HPDE6-E6E7 (cell line): ENCODE results near the gene AUP1.
"Not testable (repeated sequence)": the region's sequence is repeated elsewhere in the genome, so short reads cannot be mapped to it uniquely, and the experiment has no call there.

Experiments used
- DNase-seq: peaks from one replicate; pipeline ENCODE4 v3.0.0; 2011; ENCODE audit warnings: missing footprints; ENCODE audit errors: extremely low spot score

The AUP1 gene

GRCh38 chr2:74529357-74530238 lies at the start of gene AUP1, which contains the start of gene HTRA2:
Gene AUP1 (minus strand): TSS chr2:74529706. CDS start chr2:74529629, 77 bp downstream.
Gene HTRA2 (plus strand): TSS chr2:74529933. CDS start chr2:74530007, 74 bp downstream.
- DNase-seq: peak; percentile 99

GRCh38 chr2:74578408-74578807 lies 48.9 kb upstream of the AUP1 start:
- DNase-seq: no peak

- no peak for DNase-seq
Measured at GRCh38 chr2:74577448-74577847, 47.9 kb upstream of the AUP1 start.

GRCh38 chr2:74576863-74577229 lies 47.3 kb upstream of the AUP1 start:
- no peak for DNase-seq

- DNase-seq: no peak
Measured at GRCh38 chr2:74576211-74576862, 46.8 kb upstream of the AUP1 start.

GRCh38 chr2:74575320-74575719 lies 45.8 kb upstream of the AUP1 start:
- DNase-seq: no peak

GRCh38 chr2:74573747-74574562 lies 44.4 kb upstream of the AUP1 start:
- DNase-seq: peak; percentile 70

- no peak for DNase-seq
Measured at GRCh38 chr2:74572178-74572925, 42.8 kb upstream of the AUP1 start.

- no peak for DNase-seq
Measured at GRCh38 chr2:74571058-74571457, 41.6 kb upstream of the AUP1 start.

- no peak for DNase-seq
Measured at GRCh38 chr2:74569686-74570085, 40.2 kb upstream of the AUP1 start.

GRCh38 chr2:74567881-74568280 lies 38.4 kb upstream of the AUP1 start:
- no peak for DNase-seq

- no peak for DNase-seq
Measured at GRCh38 chr2:74566754-74567085, 37.2 kb upstream of the AUP1 start.

GRCh38 chr2:74566076-74566753 lies 36.7 kb upstream of the AUP1 start:
- DNase-seq: no peak

- DNase-seq: no peak
Measured at GRCh38 chr2:74564222-74564621, 34.7 kb upstream of the AUP1 start.

GRCh38 chr2:74562126-74562775 lies 32.7 kb upstream of the AUP1 start:
- DNase-seq: no peak

- not testable (repeated sequence) for DNase-seq
Measured at GRCh38 chr2:74561022-74561421, 31.5 kb upstream of the AUP1 start.

GRCh38 chr2:74560591-74560990 lies 31.1 kb upstream of the AUP1 start:
- no peak for DNase-seq

- DNase-seq: no peak
Measured at GRCh38 chr2:74559912-74560311, 30.4 kb upstream of the AUP1 start.

- DNase-seq: no peak
Measured at GRCh38 chr2:74558284-74559230, 29.1 kb upstream of the AUP1 start.
